Lung (tissue), 12 donors: Measurements from ENCODE around the gene SLC25A45. TPM values are rescaled to one million over a fixed set of nuclear protein-coding genes. Genes with fewer than 3 reads are reported as not detected.

ENCODE experiments used
- ATAC-seq: fragments of 200-7000 bp; cut with Tn5 transposase; one replicate; pipeline ENCODE4 v1.9.1; 2020; ENCODE audit warnings: moderate number of reproducible peaks; ENCODE audit not compliant: insufficient read depth, low FRiP score
- DNase-seq, 3 donors: peaks; one replicate each; pipeline ENCODE4 v3.0.0-alpha.2; 2013 to 2017
- H3K27ac ChIP-seq, 2 donors: one replicate each; pipeline ENCODE4 v1.5.1; 2013; ENCODE audit warnings: mild to moderate bottlenecking in 2 of 2, moderate library complexity in 2 of 2, control low read depth in 1 of 2, inconsistent platforms in 1 of 2, low read depth in 1 of 2, low read length in 1 of 2
- H3K27me3 ChIP-seq, 3 donors: one replicate each; pipeline ENCODE4 v1.5.1; 2013; ENCODE audit warnings: low read length in 2 of 3; ENCODE audit not compliant: control insufficient read depth in 3 of 3, insufficient read depth in 3 of 3
- H3K36me3 ChIP-seq, 4 donors: one replicate each; pipeline ENCODE4 v1.5.1; 2013; ENCODE audit warnings: low read length in 4 of 4, mild to moderate bottlenecking in 1 of 4, moderate library complexity in 1 of 4; ENCODE audit not compliant: control insufficient read depth in 4 of 4, insufficient read depth in 4 of 4
- H3K4me1 ChIP-seq, 5 donors: one replicate each; pipeline ENCODE4 v1.5.1; 2013; ENCODE audit warnings: low read length in 5 of 5, mild to moderate bottlenecking in 2 of 5, moderate library complexity in 1 of 5; ENCODE audit not compliant: control insufficient read depth in 5 of 5, insufficient read depth in 5 of 5
- H3K4me3 ChIP-seq: one replicate; pipeline ENCODE4 v1.5.1; 2013; ENCODE audit warnings: mild to moderate bottlenecking, control low read depth, moderate library complexity
- H3K9ac ChIP-seq, 2 donors: one replicate each; pipeline ENCODE4 v1.5.1; 2013; ENCODE audit warnings: low read length in 2 of 2, control low read depth in 1 of 2; ENCODE audit not compliant: insufficient read depth in 1 of 2
- H3K9me3 ChIP-seq, 4 donors: one replicate each; pipeline ENCODE4 v1.5.1; 2013; ENCODE audit warnings: low read length in 3 of 4, mild to moderate bottlenecking in 1 of 4, moderate library complexity in 1 of 4; ENCODE audit not compliant: control insufficient read depth in 4 of 4, insufficient read depth in 3 of 4
- WGBS, 2 donors: extraction: QIAGEN DNeasy Blood & Tissue Kit; methylation state at CpG; one replicate each; pipeline ENCODE4 v1.1.7; 2013; 5-methylcytosine and 5-hydroxymethylcytosine counted together
- polyA plus RNA-seq, 2 donors: library from polyadenylated mRNA; stranded (reverse); fragments of 200-250 nt; gene quantifications; one replicate each; pipeline ENCODE4 v1.2.1, GENCODE V29; 2013
- total RNA-seq, 2 donors: library from RNA; depleted of rRNA in 1 of 2; stranded (reverse); fragments of >200 nt in 1 of 2; gene quantifications; one replicate each; pipeline ENCODE4 v1.2.1, GENCODE V29; 2014 to 2021
- TF ChIP-seq, protein P1 (sequence below): IDR thresholded peaks from 2 replicates; pipeline ENCODE4 v1.5.1; 2012; ENCODE audit warnings: mild to moderate bottlenecking; ENCODE audit errors: control extremely low read depth, extremely low read depth
- donor health status: control.
- donor health status: control.
- donor health status: Bipolar disorder and iron deficiency.
- donor health status: healthy.
- donor health status: DM: yes; HTN: yes; CAD: no.

Gene SLC25A45
- total and polyA plus RNA-seq, 4 donors, result 5.5 to 15.6 (median 8.1) TPM

- WGBS, 2 donors, result 88 to 89% methylated on average over 9 to 13 of the region's 13 CpGs
- Histone ChIP-seq H3K36me3 (peaks cover 0 to 57% (median 2%) of the 10 kb centered on the region in 4 donors), H3K27me3 (no peaks in the 10 kb centered on the region), H3K4me1 (peaks cover 0 to 26% (median 19%) of the 10 kb centered on the region in 5 donors), H3K4me3 (no peak overlapping the region), H3K27ac (peak overlapping the region in 1 of 2 donors; percentile 42), H3K9ac (no peak overlapping the region), H3K9me3 (no peaks in the 10 kb centered on the region)
- TF ChIP-seq, protein P1, sequence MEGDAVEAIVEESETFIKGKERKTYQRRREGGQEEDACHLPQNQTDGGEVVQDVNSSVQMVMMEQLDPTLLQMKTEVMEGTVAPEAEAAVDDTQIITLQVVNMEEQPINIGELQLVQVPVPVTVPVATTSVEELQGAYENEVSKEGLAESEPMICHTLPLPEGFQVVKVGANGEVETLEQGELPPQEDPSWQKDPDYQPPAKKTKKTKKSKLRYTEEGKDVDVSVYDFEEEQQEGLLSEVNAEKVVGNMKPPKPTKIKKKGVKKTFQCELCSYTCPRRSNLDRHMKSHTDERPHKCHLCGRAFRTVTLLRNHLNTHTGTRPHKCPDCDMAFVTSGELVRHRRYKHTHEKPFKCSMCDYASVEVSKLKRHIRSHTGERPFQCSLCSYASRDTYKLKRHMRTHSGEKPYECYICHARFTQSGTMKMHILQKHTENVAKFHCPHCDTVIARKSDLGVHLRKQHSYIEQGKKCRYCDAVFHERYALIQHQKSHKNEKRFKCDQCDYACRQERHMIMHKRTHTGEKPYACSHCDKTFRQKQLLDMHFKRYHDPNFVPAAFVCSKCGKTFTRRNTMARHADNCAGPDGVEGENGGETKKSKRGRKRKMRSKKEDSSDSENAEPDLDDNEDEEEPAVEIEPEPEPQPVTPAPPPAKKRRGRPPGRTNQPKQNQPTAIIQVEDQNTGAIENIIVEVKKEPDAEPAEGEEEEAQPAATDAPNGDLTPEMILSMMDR, result no peak
- ATAC-seq, result no peak
- DNase-seq, result no peak
Measured at GRCh38 chr11:65392186-65392829, 9.9 kb upstream of the SLC25A45 start.

DNA sequence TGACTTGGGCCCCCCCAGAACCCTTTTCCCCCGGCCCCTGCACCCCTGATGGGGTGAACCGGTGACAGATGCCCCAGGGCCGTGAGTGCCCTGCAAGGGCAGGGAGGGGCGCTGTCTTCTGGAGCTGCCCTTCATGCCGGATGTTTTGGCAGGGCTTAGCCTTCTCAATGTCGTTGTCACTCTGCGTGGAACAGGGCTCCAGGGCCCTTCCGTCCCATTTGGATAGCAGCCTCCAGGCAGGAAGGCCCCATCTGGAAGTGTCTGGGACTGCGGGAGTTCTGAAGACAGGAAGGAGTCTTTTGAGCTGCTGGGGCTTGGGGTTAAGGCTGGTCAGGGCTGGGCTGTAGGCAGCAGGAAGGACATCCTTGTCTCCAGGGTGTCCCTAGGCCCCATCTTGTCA is 8.6 kb upstream of the SLC25A45 start:
- H3K27ac ChIP-seq, result peak overlapping the region; percentile 38 to 78
- H3K36me3 ChIP-seq, result peaks cover 0 to 44% (median 2%) of the 10 kb centered on the region in 4 donors
- H3K27me3 ChIP-seq, result no peaks in the 10 kb centered on the region
- TF ChIP-seq, protein P1, result no peak
- no peak overlapping the region for H3K9ac ChIP-seq
- peaks cover 0 to 28% (median 24%) of the 10 kb centered on the region in 5 donors for H3K4me1 ChIP-seq
- ATAC-seq (no peak), DNase-seq (peak; percentile 52 to 75 (median 60))
- H3K4me3 ChIP-seq, result no peak overlapping the region
- WGBS, 2 donors, result 54 to 76% methylated on average over 9 of the region's 9 CpGs
- no peaks in the 10 kb centered on the region for H3K9me3 ChIP-seq

- ATAC-seq, result no peak
- Histone ChIP-seq H3K4me3 (no peak overlapping the region), H3K9ac (no peak overlapping the region), H3K27ac (peak overlapping the region; percentile 38 to 78), H3K9me3 (no peaks in the 10 kb centered on the region), H3K27me3 (no peaks in the 10 kb centered on the region), H3K36me3 (peaks cover 0 to 38% (median 2%) of the 10 kb centered on the region in 4 donors), H3K4me1 (peaks cover 0 to 29% (median 26%) of the 10 kb centered on the region in 5 donors)
- TF ChIP-seq, protein P1, result no peak
- 51 to 65% methylated on average over 21 of the region's 21 CpGs for WGBS, 2 donors
- peak; percentile 26 to 47 (median 38) for DNase-seq
Measured at GRCh38 chr11:65390099-65390941, 7.9 kb upstream of the SLC25A45 start.
